Gastroesophageal sphincter (tissue), 3 donors: Measurements from ENCODE around the gene RNASEH2A.

ENCODE experiments used
- CTCF ChIP-seq, 4 experiments: fragments of 200-600 bp in 2 of 4; fragments of 450-650 bp in 2 of 4; sonication (generic) in 1 of 4; IDR thresholded peaks; one replicate each; pipeline ENCODE4 v1.5.1; 2017 to 2019; ENCODE audit warnings: antibody characterized with exemption in 4 of 4, mild to moderate bottlenecking in 2 of 4, moderate library complexity in 2 of 4
- EP300 ChIP-seq: sonication (generic); formaldehyde crosslinking; IDR thresholded peaks from one replicate; pipeline ENCODE4 v1.6.1; 2017; ENCODE audit warnings: antibody characterized with exemption, mild to moderate bottlenecking
- POLR2A ChIP-seq, 2 donors: fragments of 450-650 bp; IDR thresholded peaks; one replicate each; pipeline ENCODE4 v1.6.1; 2017; ENCODE audit warnings: antibody characterized with exemption in 2 of 2, mild to moderate bottlenecking in 2 of 2, moderate library complexity in 1 of 2
- POLR2AphosphoS5 ChIP-seq: sonication (generic); formaldehyde crosslinking; IDR thresholded peaks from one replicate; pipeline ENCODE4 v1.6.1; 2017; ENCODE audit warnings: antibody characterized with exemption

GRCh38 chr19:12843999-12844732, 37.8 kb downstream of the RNASEH2A start:
- TF ChIP-seq CTCF (IDR thresholded peaks at IDR 0.05) (no peak), POLR2A (IDR thresholded peaks at IDR 0.05) (no peak), EP300 (no peak), POLR2AphosphoS5 (no peak)
